Stimulated activated effector memory CD8-positive, alpha-beta T cell treated with anti-CD3 and anti-CD28 coated beads, Interleukin-12 subunit alpha, Interleukin-12 subunit beta, amount 100 ng/mL, for 72 hours (primary cell): Measurements from ENCODE around the gene LILRA2.
"Not testable (repeated sequence)": the region's sequence is repeated elsewhere in the genome, so short reads cannot be mapped to it uniquely, and the experiment has no call there.

Experiments
- ATAC-seq: fragments of 150-1000 bp; cut with Tn5 transposase; 2 replicates; pipeline ENCODE4 v1.10.0; 2021
- DNase-seq, 2 donors: peaks; one replicate each; pipeline ENCODE4 v3.0.0; 2021 to 2022; ENCODE audit warnings: low spot score in 2 of 2
- H3K27ac Mint-ChIP-seq: one replicate; pipeline ENCODE4 v1.8.0; 2022; ENCODE audit warnings: mild to moderate bottlenecking, mixed read lengths
- H3K36me3 Mint-ChIP-seq: one replicate; pipeline ENCODE4 v1.8.0; 2022; ENCODE audit warnings: mild to moderate bottlenecking, mixed read lengths
- H3K4me1 Mint-ChIP-seq: one replicate; pipeline ENCODE4 v1.8.0; 2022; ENCODE audit warnings: mixed read lengths
- H3K4me3 Mint-ChIP-seq: one replicate; pipeline ENCODE4 v1.8.0; 2022; ENCODE audit warnings: mild to moderate bottlenecking, mixed read lengths
- H3K9me3 Mint-ChIP-seq: one replicate; pipeline ENCODE4 v1.8.0; 2022; ENCODE audit warnings: mixed read lengths

Gene LILRA2

GRCh38 chr19:54616057-54616456 lies 42.5 kb downstream of the LILRA2 start:
- no peak overlapping the region for H3K4me3 Mint-ChIP-seq
- DNase-seq (no peak), ATAC-seq (no peak)
- no peak overlapping the region for H3K27ac Mint-ChIP-seq
- peaks cover 11% of the 10 kb centered on the region for H3K4me1 Mint-ChIP-seq
- no peaks in the 10 kb centered on the region for H3K36me3 Mint-ChIP-seq
- no peaks in the 10 kb centered on the region for H3K9me3 Mint-ChIP-seq

GRCh38 chr19:54616821-54617560 lies 43.4 kb downstream of the LILRA2 start:
- ATAC-seq = peak; percentile 78

DNA sequence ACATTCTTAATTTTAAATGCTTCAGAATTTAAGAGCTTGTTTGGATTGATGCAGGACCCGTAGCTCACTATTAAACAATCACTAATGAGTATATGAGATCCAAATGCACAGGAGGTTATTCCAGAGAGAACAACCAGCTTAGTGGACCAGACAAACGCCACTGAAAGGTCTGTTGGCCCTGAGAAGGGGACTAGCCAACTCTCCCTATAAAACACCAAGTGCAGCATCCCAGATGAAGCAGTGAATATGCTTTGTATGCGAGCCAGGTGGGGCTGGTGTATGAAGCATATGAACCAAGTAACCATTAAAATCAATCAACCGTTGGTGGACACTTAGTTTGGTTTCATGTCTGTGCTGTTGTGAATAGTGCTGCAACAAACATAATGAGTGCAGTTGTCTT lies 46.9 kb downstream of the LILRA2 start:
- Mint-ChIP-seq H3K27ac (no peak overlapping the region), H3K4me1 (peaks cover 43% of the 10 kb centered on the region), H3K9me3 (no peaks in the 10 kb centered on the region), H3K4me3 (peak overlapping the region; percentile 18), H3K36me3 (no peaks in the 10 kb centered on the region)
- ATAC-seq (no peak), DNase-seq (no peak)

More at GRCh38 chr19:54616821-54617560, 43.4 kb downstream of the LILRA2 start:
- H3K4me1 Mint-ChIP-seq = peaks cover 18% of the 10 kb centered on the region
- no peaks in the 10 kb centered on the region for H3K9me3 Mint-ChIP-seq
- peak overlapping the region; percentile 72 for H3K27ac Mint-ChIP-seq
- no peaks in the 10 kb centered on the region for H3K36me3 Mint-ChIP-seq
- peak overlapping the region; percentile 68 for H3K4me3 Mint-ChIP-seq
- DNase-seq = peak in 1 of 2 donors; percentile 60

GRCh38 chr19:54622431-54622830 lies 48.8 kb downstream of the LILRA2 start:
- ATAC-seq (no peak), DNase-seq (peak in 1 of 2 donors; percentile 33)
- peak overlapping the region; percentile 64 for H3K27ac Mint-ChIP-seq
- peaks cover under 1% of the 10 kb centered on the region for H3K36me3 Mint-ChIP-seq
- peak overlapping the region; percentile 57 for H3K4me3 Mint-ChIP-seq
- no peaks in the 10 kb centered on the region for H3K9me3 Mint-ChIP-seq
- peaks cover 39% of the 10 kb centered on the region for H3K4me1 Mint-ChIP-seq

DNA sequence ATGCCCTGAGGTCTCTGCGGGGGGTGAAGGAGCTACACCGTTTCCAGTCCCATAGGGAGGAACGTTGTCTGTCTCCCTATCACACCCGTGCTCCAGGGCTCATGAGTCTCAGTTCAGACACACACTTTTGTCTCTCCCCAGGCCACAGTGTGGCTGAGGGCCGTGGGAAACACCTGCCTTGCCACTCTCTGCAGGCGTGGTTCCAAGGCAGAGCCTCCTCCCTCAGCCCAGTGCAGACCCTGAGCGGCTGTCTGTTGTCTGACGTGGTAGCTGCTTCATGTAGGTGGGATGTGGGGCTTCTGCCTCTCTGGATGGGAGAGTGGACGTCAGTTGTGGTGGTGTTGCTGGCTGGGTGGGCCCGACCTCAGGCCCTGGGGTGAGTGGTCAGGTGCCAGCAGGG lies 50.6 kb downstream of the LILRA2 start:
- ATAC-seq = peak; percentile 57
- not testable (repeated sequence) for H3K36me3 Mint-ChIP-seq, H3K9me3 Mint-ChIP-seq
- H3K4me3 Mint-ChIP-seq = peak overlapping the region; percentile 57
- peaks cover 39% of the 10 kb centered on the region for H3K4me1 Mint-ChIP-seq
- DNase-seq = peak in 1 of 2 donors; percentile 48
- peak overlapping the region; percentile 74 for H3K27ac Mint-ChIP-seq

GRCh38 chr19:54624934-54625730 lies 51.5 kb downstream of the LILRA2 start:
- H3K4me1 Mint-ChIP-seq = peaks cover 44% of the 10 kb centered on the region
- DNase-seq (peak in 1 of 2 donors; percentile 38), ATAC-seq (peak; percentile 63)
- not testable (repeated sequence) for H3K36me3 Mint-ChIP-seq, H3K9me3 Mint-ChIP-seq
- H3K27ac Mint-ChIP-seq = peak overlapping the region; percentile 74
- peak overlapping the region; percentile 57 for H3K4me3 Mint-ChIP-seq

DNA sequence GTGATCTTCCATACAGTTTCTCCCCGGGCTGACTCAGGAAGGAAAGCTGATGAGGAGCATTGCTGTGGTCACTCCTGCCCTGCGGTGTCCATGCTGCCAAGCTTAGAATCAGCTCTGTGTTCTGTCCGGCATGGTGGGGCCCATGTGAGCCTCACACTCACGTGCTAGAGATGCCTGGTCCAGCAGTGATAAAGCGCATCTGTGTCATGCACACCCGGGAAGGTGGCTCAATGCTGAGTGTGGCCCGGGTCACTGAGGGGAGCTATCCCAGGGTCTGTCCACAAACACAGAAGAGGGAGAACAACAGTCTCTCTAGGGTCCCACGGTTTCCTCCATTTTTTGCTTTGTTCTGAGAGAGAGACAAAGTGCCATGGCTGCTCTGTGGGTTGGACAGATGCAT lies 53.2 kb downstream of the LILRA2 start:
- Mint-ChIP-seq H3K4me1 (peaks cover 44% of the 10 kb centered on the region), H3K36me3 (peaks cover 6% of the 10 kb centered on the region), H3K9me3 (no peaks in the 10 kb centered on the region), H3K4me3 (no peak overlapping the region), H3K27ac (no peak overlapping the region)
- DNase-seq = peak in 1 of 2 donors; percentile 33
- ATAC-seq = no peak

DNA sequence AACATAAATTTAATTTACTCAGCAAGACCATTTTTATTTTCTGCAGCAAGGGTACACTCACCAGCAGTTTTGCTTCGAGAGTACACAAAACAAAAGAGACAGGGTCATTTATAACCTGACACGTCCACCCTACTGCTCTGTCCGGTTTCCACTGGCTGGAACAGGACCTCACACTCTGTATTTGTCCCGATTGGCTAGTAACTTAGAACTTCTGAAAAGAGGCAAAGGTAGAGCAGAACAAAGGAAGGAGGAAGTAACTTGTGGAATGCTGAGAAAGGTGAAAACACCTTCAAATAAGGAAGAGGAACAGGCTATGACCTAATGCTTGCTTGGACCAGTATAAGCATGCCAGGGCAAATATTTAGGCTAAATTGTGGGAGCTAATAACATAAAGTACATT lies 54.3 kb downstream of the LILRA2 start:
- DNase-seq = peak in 1 of 2 donors; percentile 40
- not testable (repeated sequence) for H3K27ac Mint-ChIP-seq, ATAC-seq, H3K4me3 Mint-ChIP-seq, H3K9me3 Mint-ChIP-seq
- Mint-ChIP-seq H3K36me3 (peaks cover 13% of the 10 kb centered on the region), H3K4me1 (peaks cover 34% of the 10 kb centered on the region)

DNA sequence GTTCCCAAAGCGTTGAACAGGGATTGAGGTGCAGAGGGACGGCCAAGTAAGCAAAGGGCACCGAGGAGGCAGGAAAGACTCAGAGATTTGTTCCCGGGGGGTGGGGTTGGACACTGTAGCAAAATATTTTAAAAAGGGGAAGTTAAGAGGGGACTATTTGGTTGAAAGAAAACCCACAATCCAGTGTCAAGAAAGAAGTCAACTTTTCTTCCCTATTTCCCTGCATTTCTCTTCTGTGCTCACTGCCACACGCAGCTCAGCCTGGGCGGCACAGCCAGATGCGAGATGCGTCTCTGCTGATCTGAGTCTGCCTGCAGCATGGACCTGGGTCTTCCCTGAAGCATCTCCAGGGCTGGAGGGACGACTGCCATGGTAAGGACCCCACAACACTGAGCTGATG lies 56.7 kb downstream of the LILRA2 start, which contains the start of gene LILRB1:
Gene LILRB1 (plus strand): TSS at position 223 of the 400 bp plus-strand sequence. CDS start 590 bp downstream, outside the sequence.
- peak in 1 of 2 donors; percentile 46 for DNase-seq
- H3K27ac Mint-ChIP-seq = peak within 1 kb of the TSS; percentile 40
- H3K9me3 Mint-ChIP-seq, ATAC-seq: not testable (repeated sequence)
- H3K36me3 Mint-ChIP-seq = peaks cover 13% of the 10 kb centered on the region
- H3K4me1 Mint-ChIP-seq = peaks cover 18% of the 10 kb centered on the region
- peak within 1 kb of the TSS; percentile 10 for H3K4me3 Mint-ChIP-seq

- Mint-ChIP-seq H3K4me1 (peaks cover 15% of the 10 kb centered on the region), H3K27ac (peak overlapping the region; percentile 40), H3K4me3 (peak overlapping the region; percentile 10), H3K36me3 (peaks cover 13% of the 10 kb centered on the region), H3K9me3 (no peaks in the 10 kb centered on the region)
- ATAC-seq (no peak), DNase-seq (peak in 1 of 2 donors; percentile 47)
These were observed 57.2 kb downstream of the LILRA2 start for GRCh38 chr19:54630782-54631181.

DNA sequence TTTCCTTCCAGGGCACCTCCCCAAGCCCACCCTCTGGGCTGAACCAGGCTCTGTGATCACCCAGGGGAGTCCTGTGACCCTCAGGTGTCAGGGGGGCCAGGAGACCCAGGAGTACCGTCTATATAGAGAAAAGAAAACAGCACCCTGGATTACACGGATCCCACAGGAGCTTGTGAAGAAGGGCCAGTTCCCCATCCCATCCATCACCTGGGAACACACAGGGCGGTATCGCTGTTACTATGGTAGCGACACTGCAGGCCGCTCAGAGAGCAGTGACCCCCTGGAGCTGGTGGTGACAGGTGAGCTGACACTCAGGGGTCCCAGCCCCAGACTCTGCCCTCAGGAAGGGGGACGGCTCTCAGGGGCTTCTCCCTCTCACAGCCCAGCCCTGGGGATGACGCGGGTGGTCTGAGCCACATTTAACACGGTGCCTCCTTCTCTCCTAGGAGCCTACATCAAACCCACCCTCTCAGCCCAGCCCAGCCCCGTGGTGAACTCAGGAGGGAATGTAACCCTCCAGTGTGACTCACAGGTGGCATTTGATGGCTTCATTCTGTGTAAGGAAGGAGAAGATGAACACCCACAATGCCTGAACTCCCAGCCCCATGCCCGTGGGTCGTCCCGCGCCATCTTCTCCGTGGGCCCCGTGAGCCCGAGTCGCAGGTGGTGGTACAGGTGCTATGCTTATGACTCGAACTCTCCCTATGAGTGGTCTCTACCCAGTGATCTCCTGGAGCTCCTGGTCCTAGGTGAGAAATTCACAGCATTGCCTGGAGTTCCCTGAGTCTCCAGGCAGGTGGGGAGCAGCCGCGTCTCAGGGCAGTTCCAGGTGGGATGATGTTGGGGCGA lies 58.1 kb downstream of the LILRA2 start:
- not testable (repeated sequence) for H3K9me3 Mint-ChIP-seq, H3K27ac Mint-ChIP-seq, ATAC-seq, DNase-seq, H3K4me3 Mint-ChIP-seq
- Mint-ChIP-seq H3K4me1 (peaks cover 11% of the 10 kb centered on the region), H3K36me3 (peaks cover 13% of the 10 kb centered on the region)

- peak in 1 of 2 donors; percentile 25 for DNase-seq
- not testable (repeated sequence) for ATAC-seq, H3K27ac Mint-ChIP-seq, H3K9me3 Mint-ChIP-seq, H3K4me3 Mint-ChIP-seq
- H3K4me1 Mint-ChIP-seq = peaks cover 11% of the 10 kb centered on the region
- H3K36me3 Mint-ChIP-seq = peaks cover 12% of the 10 kb centered on the region
These were observed 58.9 kb downstream of the LILRA2 start for GRCh38 chr19:54632517-54632916.

GRCh38 chr19:54633401-54633800 lies 59.8 kb downstream of the LILRA2 start:
- H3K27ac Mint-ChIP-seq = no peak overlapping the region
- peaks cover 7% of the 10 kb centered on the region for H3K36me3 Mint-ChIP-seq
- no peaks in the 10 kb centered on the region for H3K9me3 Mint-ChIP-seq
- H3K4me3 Mint-ChIP-seq = no peak overlapping the region
- H3K4me1 Mint-ChIP-seq = peaks cover 11% of the 10 kb centered on the region
- DNase-seq (no peak), ATAC-seq (no peak)

DNA sequence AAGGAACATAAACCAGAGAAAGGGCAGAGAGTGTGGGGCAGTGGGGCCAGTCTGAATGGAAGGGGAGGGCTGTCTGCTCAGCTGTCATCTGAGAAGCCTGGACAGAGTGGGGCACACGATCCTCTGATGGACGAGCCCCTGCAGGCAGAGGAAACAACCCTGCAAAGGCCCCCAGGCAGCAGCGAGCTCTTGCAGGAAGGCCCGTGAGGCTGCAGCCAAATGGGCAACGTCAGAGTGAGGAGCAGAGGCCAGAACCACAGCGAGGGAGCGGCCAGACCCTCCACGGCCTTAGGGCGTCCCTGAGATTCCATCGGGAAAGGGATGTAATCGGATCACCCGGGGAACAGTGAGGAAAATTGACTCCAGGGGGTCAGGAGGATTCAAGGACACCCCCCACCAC lies 62.5 kb downstream of the LILRA2 start:
- H3K9me3 Mint-ChIP-seq, H3K36me3 Mint-ChIP-seq, H3K4me1 Mint-ChIP-seq, ATAC-seq, DNase-seq, H3K4me3 Mint-ChIP-seq, H3K27ac Mint-ChIP-seq: not testable (repeated sequence)

- DNase-seq = no peak
- no peak for ATAC-seq
- no peaks in the 10 kb centered on the region for H3K36me3 Mint-ChIP-seq
- H3K27ac Mint-ChIP-seq = no peak overlapping the region
- H3K9me3 Mint-ChIP-seq = no peaks in the 10 kb centered on the region
- no peaks in the 10 kb centered on the region for H3K4me1 Mint-ChIP-seq
- H3K4me3 Mint-ChIP-seq = no peak overlapping the region
These were observed 65.1 kb downstream of the LILRA2 start for GRCh38 chr19:54638683-54639082.
